Fibroblast of lung (primary cell): ENCODE measurements around the gene OR2T1. TPM values are rescaled to one million over a fixed set of nuclear protein-coding genes. Genes with fewer than 3 reads are reported as not detected.

Experiments
- DNase-seq, 2 donors: peaks; one replicate each; pipeline versions ENCODE4 v3.0.0 to v3.0.0-alpha.2; 2010; ENCODE audit warnings: low read depth in 2 of 2
- H2AFZ ChIP-seq: 2 replicates; pipeline ENCODE4 v1.5.1; 2012; ENCODE audit warnings: low read length, control low read depth, inconsistent platforms
- H3K27ac ChIP-seq: 2 replicates; pipeline ENCODE4 v1.5.1; 2011; ENCODE audit warnings: low read length, control low read depth; ENCODE audit not compliant: insufficient read depth
- H3K27me3 ChIP-seq: 2 replicates; pipeline ENCODE4 v1.5.1; 2011; ENCODE audit warnings: mild to moderate bottlenecking, low read length; ENCODE audit not compliant: control insufficient read depth, insufficient read depth
- H3K36me3 ChIP-seq: 2 replicates; pipeline ENCODE4 v1.5.1; 2011; ENCODE audit warnings: low read length; ENCODE audit not compliant: control insufficient read depth, insufficient read depth
- H3K4me1 ChIP-seq: 2 replicates; pipeline ENCODE4 v1.5.1; 2011; ENCODE audit warnings: low read length; ENCODE audit not compliant: control insufficient read depth, insufficient read depth; ENCODE audit errors: extremely low read depth
- H3K4me2 ChIP-seq: 2 replicates; pipeline ENCODE4 v1.5.1; 2011; ENCODE audit warnings: low read length, control low read depth; ENCODE audit not compliant: insufficient read depth; ENCODE audit errors: extremely low read depth
- H3K4me3 ChIP-seq, 4 experiments: fragments of 200-600 bp in 1 of 4; sonication (generic) in 1 of 4; replicated peaks in 1 of 4; 2 replicates each; pipeline ENCODE4 v1.5.1; 2011 to 2016; ENCODE audit warnings: low read length in 4 of 4, low read depth in 3 of 4, mild to moderate bottlenecking in 3 of 4, control low read depth in 2 of 4, inconsistent platforms in 1 of 4, mixed read lengths in 1 of 4; ENCODE audit not compliant: insufficient read depth in 1 of 4; ENCODE audit errors: control extremely low read depth in 1 of 4
- H3K79me2 ChIP-seq: 2 replicates; pipeline ENCODE4 v1.5.1; 2012; ENCODE audit warnings: mild to moderate bottlenecking, low read length, inconsistent platforms; ENCODE audit not compliant: control insufficient read depth, insufficient read depth
- H3K9ac ChIP-seq: 2 replicates; pipeline ENCODE4 v1.5.1; 2011; ENCODE audit warnings: mild to moderate bottlenecking, low read length, control low read depth; ENCODE audit not compliant: insufficient read depth
- H3K9me3 ChIP-seq: 2 replicates; pipeline ENCODE4 v1.5.1; 2012; ENCODE audit warnings: low read depth, low read length; ENCODE audit not compliant: control insufficient read depth, insufficient read depth
- H4K20me1 ChIP-seq: 2 replicates; pipeline ENCODE4 v1.5.1; 2011; ENCODE audit warnings: low read length; ENCODE audit not compliant: control insufficient read depth, insufficient read depth; ENCODE audit errors: extremely low read depth
- CTCF ChIP-seq, 2 donors: IDR thresholded peaks in 1 of 2; conservative IDR thresholded peaks in 1 of 2; 1 replicate in 1 of 2; 2 replicates in 1 of 2; pipeline ENCODE4 v1.5.1; 2011 to 2012; ENCODE audit warnings: low read length in 2 of 2, control low read depth in 1 of 2, inconsistent platforms in 1 of 2, low read depth in 1 of 2, mild to moderate bottlenecking in 1 of 2
- EZH2 ChIP-seq: IDR thresholded peaks from 2 replicates; pipeline ENCODE4 v1.5.1; 2012; ENCODE audit warnings: low read length, control low read depth, mild to moderate bottlenecking; ENCODE audit errors: missing control alignments
- polyA minus RNA-seq: library from RNA; depleted of rRNA, polyadenylated mRNA; stranded (reverse); fragments of >200 nt; gene quantifications from 2 replicates; pipeline ENCODE4 v1.2.3, GENCODE V29; 2011; ENCODE audit warnings: low replicate concordance
- polyA plus RNA-seq, 2 donors: library from polyadenylated mRNA; depleted of rRNA in 1 of 2; stranded (reverse) in 1 of 2; unstranded in 1 of 2; fragments of >200 nt; gene quantifications; 2 replicates each; pipeline ENCODE4 v1.2.1, GENCODE V29; 2011 to 2012; ENCODE audit warnings: missing spikeins in 1 of 2
- total RNA-seq: library from RNA; depleted of rRNA; stranded (reverse); fragments of >200 nt; gene quantifications from 2 replicates; pipeline ENCODE4 v1.2.1, GENCODE V29; 2014

OR2T1 gene
- total RNA-seq (not detected in 2 replicates), polyA plus RNA-seq (not detected in 2 replicates), polyA minus RNA-seq (not detected in 2 replicates)
- not detected in 2 replicates for polyA plus RNA-seq (2012)

GRCh38 chr1:248402748-248403147, at the start of gene OR2T1:
OR2T1 (plus strand) TSS chr1:248403048; CDS start chr1:248406148, 3,100 bp downstream.
- H3K4me2 ChIP-seq: no peak within 1 kb of the TSS
- DNase-seq: no peak
- no peaks in the 10 kb centered on the region for H4K20me1 ChIP-seq

GRCh38 chr1:248359415-248359814, 43.4 kb upstream of the OR2T1 start:
- H3K4me3 ChIP-seq: no peak overlapping the region
- no peak for TF ChIP-seq CTCF (conservative IDR thresholded peaks at IDR 0.05 in 1 of 2, IDR thresholded peaks at IDR 0.05 in 1 of 2; ENCODE audit: low read depth in 1 of 2, low read length in 2 of 2)
- TF ChIP-seq EZH2: no peak
- no peaks in the 10 kb centered on the region for H4K20me1 ChIP-seq
- no peaks in the 10 kb centered on the region for H3K36me3 ChIP-seq
- H2AFZ ChIP-seq: no peak overlapping the region
- no peaks in the 10 kb centered on the region for H3K9me3 ChIP-seq
- DNase-seq: no peak
- no peak overlapping the region for H3K9ac ChIP-seq
- no peaks in the 10 kb centered on the region for H3K27me3 ChIP-seq
- no peaks in the 10 kb centered on the region for H3K79me2 ChIP-seq
- H3K4me1 ChIP-seq: no peaks in the 10 kb centered on the region
- no peak overlapping the region for H3K27ac ChIP-seq
- no peak overlapping the region for H3K4me2 ChIP-seq

More at GRCh38 chr1:248402748-248403147, at the start of gene OR2T1:
- H3K9ac ChIP-seq: no peak within 1 kb of the TSS
- H3K4me1 ChIP-seq: no peaks in the 10 kb centered on the region
- TF ChIP-seq CTCF (conservative IDR thresholded peaks at IDR 0.05 in 1 of 2, IDR thresholded peaks at IDR 0.05 in 1 of 2; ENCODE audit: low read depth in 1 of 2, low read length in 2 of 2) (no peak), EZH2 (no peak)
- H3K36me3 ChIP-seq: no peaks in the 10 kb centered on the region
- no peaks in the 10 kb centered on the region for H3K27me3 ChIP-seq
- no peak within 1 kb of the TSS for H2AFZ ChIP-seq
- no peak within 1 kb of the TSS for H3K27ac ChIP-seq
- H3K4me3 ChIP-seq: no peak within 1 kb of the TSS
- no peaks in the 10 kb centered on the region for H3K79me2 ChIP-seq
- H3K9me3 ChIP-seq: no peaks in the 10 kb centered on the region

- Histone ChIP-seq H3K4me1 (no peaks in the 10 kb centered on the region), H3K4me2 (no peak within 1 kb of the TSS), H3K9me3 (no peaks in the 10 kb centered on the region), H3K27ac (no peak within 1 kb of the TSS), H2AFZ (no peak within 1 kb of the TSS), H4K20me1 (no peaks in the 10 kb centered on the region), H3K36me3 (no peaks in the 10 kb centered on the region), H3K9ac (no peak within 1 kb of the TSS), H3K79me2 (no peaks in the 10 kb centered on the region), H3K27me3 (no peaks in the 10 kb centered on the region), H3K4me3 (no peak within 1 kb of the TSS)
- no peak for TF ChIP-seq CTCF (conservative IDR thresholded peaks at IDR 0.05 in 1 of 2, IDR thresholded peaks at IDR 0.05 in 1 of 2; ENCODE audit: low read depth in 1 of 2, low read length in 2 of 2)
- TF ChIP-seq EZH2: no peak
- DNase-seq: no peak
These were observed 41.6 kb upstream of the OR2T1 start, which contains the start of gene OR2T4 for GRCh38 chr1:248361121-248361715. OR2T4 (plus strand) TSS chr1:248361665; CDS start chr1:248361665, 0 bp downstream.
